Measurements from ENCODE around the gene CDH4.

- TF ChIP-seq CTCF (IDR thresholded peaks at IDR 0.05; ENCODE audit: insufficient read depth, low read depth, low read length) (no peak), EZH2 (IDR thresholded peaks at IDR 0.05; ENCODE audit: insufficient read depth, low read length) (no peak)
Observed at GRCh38 chr20:61535536-61535935, 283.5 kb downstream of the CDH4 start.

All from astrocyte (in vitro differentiated cells and primary cell).